SK-N-SH treated with all-trans-retinoic acid at 6 μM for 48 hours (cell line): ENCODE measurements around the gene CPD.

Experiments used
- CSDC2 ChIP-seq: fragments of 250-450 bp; sonication (Bioruptor Pico); IDR thresholded peaks from 2 replicates; pipeline ENCODE4 v1.5.0; 2020; ENCODE audit warnings: mild to moderate bottlenecking, moderate library complexity
- SNAI2 ChIP-seq: fragments of 250-450 bp; sonication (Bioruptor Pico); IDR thresholded peaks from 2 replicates; pipeline ENCODE4 v1.5.0; 2020; ENCODE audit warnings: mild to moderate bottlenecking, moderate library complexity
- TOX ChIP-seq: fragments of 250-450 bp; sonication (Bioruptor Pico); IDR thresholded peaks from 2 replicates; pipeline ENCODE4 v1.8.0; 2021; ENCODE audit warnings: mild to moderate bottlenecking, moderate library complexity, borderline replicate concordance
- ZFP3 ChIP-seq: fragments of 250-450 bp; sonication (Bioruptor Pico); IDR thresholded peaks from 2 replicates; pipeline ENCODE4 v1.5.0; 2020; ENCODE audit warnings: mild to moderate bottlenecking, moderate library complexity
- ZFP30 ChIP-seq: fragments of 450-650 bp; formaldehyde crosslinking; IDR thresholded peaks from 2 replicates; pipeline ENCODE4 v1.5.0; 2022; ENCODE audit warnings: mild to moderate bottlenecking, moderate library complexity
- ZNF8 ChIP-seq: fragments of 450-650 bp; formaldehyde crosslinking; IDR thresholded peaks from 2 replicates; pipeline ENCODE4 v1.5.0; 2020; ENCODE audit warnings: mild to moderate bottlenecking, moderate library complexity
- TF ChIP-seq, protein P1 (sequence below): fragments of 250-450 bp; sonication (Bioruptor Pico); IDR thresholded peaks from 2 replicates; pipeline ENCODE4 v1.5.1; 2020; ENCODE audit warnings: low read depth, mild to moderate bottlenecking, moderate library complexity

DNA sequence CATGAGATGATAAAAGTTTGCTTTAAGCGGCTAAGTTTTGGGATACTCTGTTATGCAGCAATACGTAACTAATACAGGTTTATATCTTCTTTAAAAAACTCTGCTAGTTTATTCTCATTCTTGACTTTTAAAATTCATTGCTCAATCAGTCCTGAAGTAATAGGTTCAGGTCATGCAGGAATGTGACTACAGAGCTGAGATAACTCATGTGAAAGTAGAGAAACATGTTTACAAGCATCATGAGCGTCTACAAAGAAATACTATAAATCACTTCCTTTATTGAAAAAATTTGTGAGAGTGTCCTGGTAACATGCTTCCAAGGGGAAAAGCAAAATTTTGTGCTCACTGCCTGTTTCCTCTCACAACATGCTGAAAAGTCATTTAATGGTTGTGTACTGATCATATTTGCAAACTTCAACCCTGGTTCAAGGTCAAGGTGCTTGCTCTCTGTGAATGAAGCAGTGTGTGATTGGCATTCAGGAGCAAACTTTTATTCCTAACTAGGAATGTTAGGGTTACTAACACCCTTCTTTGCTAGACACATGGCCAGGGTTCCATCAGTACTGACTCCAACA, 32.4 kb upstream of the CPD start:
- TF ChIP-seq TOX (CRISPR knock-in tag) (no peak), ZNF8 (CRISPR knock-in tag) (no peak), SNAI2 (no peak), ZFP3 (no peak), ZFP30 (no peak), CSDC2 (no peak)
- TF ChIP-seq, protein P1, sequence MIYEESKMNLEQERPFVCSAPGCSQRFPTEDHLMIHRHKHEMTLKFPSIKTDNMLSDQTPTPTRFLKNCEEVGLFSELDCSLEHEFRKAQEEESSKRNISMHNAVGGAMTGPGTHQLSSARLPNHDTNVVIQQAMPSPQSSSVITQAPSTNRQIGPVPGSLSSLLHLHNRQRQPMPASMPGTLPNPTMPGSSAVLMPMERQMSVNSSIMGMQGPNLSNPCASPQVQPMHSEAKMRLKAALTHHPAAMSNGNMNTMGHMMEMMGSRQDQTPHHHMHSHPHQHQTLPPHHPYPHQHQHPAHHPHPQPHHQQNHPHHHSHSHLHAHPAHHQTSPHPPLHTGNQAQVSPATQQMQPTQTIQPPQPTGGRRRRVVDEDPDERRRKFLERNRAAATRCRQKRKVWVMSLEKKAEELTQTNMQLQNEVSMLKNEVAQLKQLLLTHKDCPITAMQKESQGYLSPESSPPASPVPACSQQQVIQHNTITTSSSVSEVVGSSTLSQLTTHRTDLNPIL (CRISPR knock-in tag): no peak
